Smooth muscle cell (in vitro differentiated cells): ENCODE results near the gene TMEM235. TPM values are rescaled to one million over a fixed set of nuclear protein-coding genes. Genes with fewer than 3 reads are reported as not detected.

Source experiments
- DNase-seq: peaks from one replicate; lab custom pipeline; 2025; ENCODE audit not compliant: unreplicated experiment; lab: John Stamatoyannopoulos, UW
- H2AFZ ChIP-seq: fragments of 200-600 bp; sonication (generic); 2 replicates; pipeline ENCODE4 v1.6.0; 2016; ENCODE audit warnings: antibody characterized with exemption, low read depth, mild to moderate bottlenecking
- H3F3A ChIP-seq: fragments of 200-600 bp; sonication (generic); 2 replicates; pipeline ENCODE4 v1.6.0; 2017; ENCODE audit warnings: antibody characterized with exemption, low read depth
- H3K27ac ChIP-seq: fragments of 200-600 bp; sonication (generic); 2 replicates; pipeline ENCODE4 v1.5.1; 2016; ENCODE audit warnings: low read depth, mild to moderate bottlenecking
- H3K27me3 ChIP-seq: fragments of 200-600 bp; sonication (generic); 2 replicates; pipeline ENCODE4 v1.6.1; 2016; ENCODE audit warnings: low read depth, mild to moderate bottlenecking
- H3K36me3 ChIP-seq: fragments of 200-600 bp; sonication (generic); 2 replicates; pipeline ENCODE4 v1.5.1; 2016; ENCODE audit warnings: low read depth
- H3K4me1 ChIP-seq: fragments of 200-600 bp; sonication (generic); 2 replicates; pipeline ENCODE4 v1.5.1; 2016; ENCODE audit warnings: low read depth
- H3K4me2 ChIP-seq: fragments of 200-600 bp; sonication (generic); 2 replicates; pipeline ENCODE4 v1.6.0; 2016; ENCODE audit warnings: mild to moderate bottlenecking
- H3K4me3 ChIP-seq: fragments of 200-600 bp; sonication (generic); 2 replicates; pipeline ENCODE4 v1.5.1; 2016; ENCODE audit warnings: mild to moderate bottlenecking
- H3K79me2 ChIP-seq: fragments of 200-600 bp; sonication (generic); 2 replicates; pipeline ENCODE4 v1.6.0; 2016; ENCODE audit warnings: low read depth, mild to moderate bottlenecking
- H3K9ac ChIP-seq: fragments of 200-600 bp; sonication (generic); 2 replicates; pipeline ENCODE4 v1.6.0; 2016; ENCODE audit warnings: low read depth
- H3K9me3 ChIP-seq: fragments of 200-600 bp; sonication (generic); replicated peaks from 2 replicates; pipeline ENCODE4 v1.5.1; 2016; ENCODE audit warnings: low read depth
- H4K20me1 ChIP-seq: fragments of 200-600 bp; sonication (generic); 2 replicates; pipeline ENCODE4 v1.6.0; 2016; ENCODE audit warnings: low read depth
- WGBS: methylation state at CpG from one replicate; pipeline ENCODE4 v1.1.7; 2016; ENCODE audit warnings: low lambda C conversion rate; 5-methylcytosine and 5-hydroxymethylcytosine counted together
- polyA plus RNA-seq: library from polyadenylated mRNA; unstranded; fragments of >200 nt; fragmentation: Nextera tagmentation; extraction: Ambion mirVana; gene quantifications from 2 replicates; pipeline ENCODE4 v1.2.1, GENCODE V29; 2016
- total RNA-seq: library from RNA; depleted of rRNA; stranded (reverse); fragments of >200 nt; gene quantifications from 2 replicates; pipeline ENCODE4 v1.2.3, GENCODE V29; 2014
- TF ChIP-seq, protein P1 (sequence below): fragments of 200-600 bp; sonication (generic); IDR thresholded peaks from 2 replicates; pipeline ENCODE4 v1.5.1; 2017; ENCODE audit warnings: borderline replicate concordance, mild to moderate bottlenecking, antibody characterized with exemption; ENCODE audit not compliant: insufficient read depth, poor library complexity, severe bottlenecking

Gene TMEM235
- total and polyA plus RNA-seq, 2 experiments from 2014 or later, result not detected

DNA sequence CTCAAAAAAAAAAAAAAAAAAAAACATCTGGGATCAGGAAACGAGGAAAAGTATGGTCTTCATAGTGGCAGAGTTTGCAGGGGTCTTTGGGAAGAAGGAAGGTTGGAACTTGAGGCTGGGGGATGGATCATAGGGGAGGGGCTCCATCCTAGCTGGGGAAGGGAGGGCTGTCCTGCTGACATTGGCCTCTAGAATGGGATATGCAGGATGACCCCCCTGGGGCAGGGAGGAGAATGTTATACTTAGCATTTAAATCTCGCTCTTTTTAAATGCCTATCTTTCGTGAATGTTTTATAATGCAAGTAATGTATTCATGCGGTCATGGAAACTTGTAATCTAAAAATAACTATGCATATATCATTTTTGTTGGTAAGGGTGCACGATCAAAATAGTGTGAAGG, 33.2 kb downstream of the TMEM235 start:
- Histone ChIP-seq H3K4me1 (peaks cover 30% of the 10 kb centered on the region), H3K27me3 (no peaks in the 10 kb centered on the region), H3K79me2 (peaks cover 6% of the 10 kb centered on the region), H3F3A (no peaks in the 10 kb centered on the region), H3K27ac (no peak overlapping the region), H3K36me3 (no peaks in the 10 kb centered on the region), H3K4me2 (no peak overlapping the region), H2AFZ (no peak overlapping the region), H3K9me3 (no peaks in the 10 kb centered on the region), H3K9ac (no peak overlapping the region), H4K20me1 (no peaks in the 10 kb centered on the region), H3K4me3 (no peak overlapping the region)
- no peak for DNase-seq
- WGBS, result 90% methylated on average over 5 of the region's 5 CpGs
- TF ChIP-seq, protein P1, sequence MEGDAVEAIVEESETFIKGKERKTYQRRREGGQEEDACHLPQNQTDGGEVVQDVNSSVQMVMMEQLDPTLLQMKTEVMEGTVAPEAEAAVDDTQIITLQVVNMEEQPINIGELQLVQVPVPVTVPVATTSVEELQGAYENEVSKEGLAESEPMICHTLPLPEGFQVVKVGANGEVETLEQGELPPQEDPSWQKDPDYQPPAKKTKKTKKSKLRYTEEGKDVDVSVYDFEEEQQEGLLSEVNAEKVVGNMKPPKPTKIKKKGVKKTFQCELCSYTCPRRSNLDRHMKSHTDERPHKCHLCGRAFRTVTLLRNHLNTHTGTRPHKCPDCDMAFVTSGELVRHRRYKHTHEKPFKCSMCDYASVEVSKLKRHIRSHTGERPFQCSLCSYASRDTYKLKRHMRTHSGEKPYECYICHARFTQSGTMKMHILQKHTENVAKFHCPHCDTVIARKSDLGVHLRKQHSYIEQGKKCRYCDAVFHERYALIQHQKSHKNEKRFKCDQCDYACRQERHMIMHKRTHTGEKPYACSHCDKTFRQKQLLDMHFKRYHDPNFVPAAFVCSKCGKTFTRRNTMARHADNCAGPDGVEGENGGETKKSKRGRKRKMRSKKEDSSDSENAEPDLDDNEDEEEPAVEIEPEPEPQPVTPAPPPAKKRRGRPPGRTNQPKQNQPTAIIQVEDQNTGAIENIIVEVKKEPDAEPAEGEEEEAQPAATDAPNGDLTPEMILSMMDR, result no peak

DNA sequence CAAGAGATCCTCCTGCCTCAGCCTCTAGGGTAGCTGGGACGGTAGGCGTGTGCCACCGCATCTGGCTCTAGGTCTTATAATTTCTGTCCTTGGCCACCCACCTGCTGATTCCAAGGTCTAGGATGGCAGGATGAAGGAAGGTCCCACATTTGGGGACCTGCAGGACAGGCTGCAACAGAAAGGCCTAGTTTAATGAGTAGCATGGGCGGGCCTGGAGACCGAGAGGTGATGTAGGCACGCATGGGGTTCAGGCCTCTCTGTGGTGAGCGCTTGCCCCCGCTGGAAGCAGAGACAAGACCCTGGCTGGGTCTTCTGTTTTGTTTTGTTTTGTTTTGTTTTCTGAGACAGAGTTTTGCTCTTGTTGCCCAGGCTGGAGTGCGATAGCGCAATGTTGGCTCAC, 33.7 kb downstream of the TMEM235 start:
- Histone ChIP-seq H3K79me2 (peaks cover 6% of the 10 kb centered on the region), H3F3A (peaks cover 3% of the 10 kb centered on the region), H3K4me1 (peaks cover 35% of the 10 kb centered on the region), H3K4me2 (no peak overlapping the region), H3K9ac (no peak overlapping the region), H3K27ac (no peak overlapping the region), H3K4me3 (no peak overlapping the region), H4K20me1 (no peaks in the 10 kb centered on the region), H3K27me3 (no peaks in the 10 kb centered on the region), H2AFZ (no peak overlapping the region), H3K9me3 (no peaks in the 10 kb centered on the region), H3K36me3 (no peaks in the 10 kb centered on the region)
- TF ChIP-seq, protein P1, result no peak
- no peak for DNase-seq
- WGBS, result 95% methylated on average over 10 of the region's 10 CpGs

GRCh38 chr17:78266231-78266631, 34.8 kb downstream of the TMEM235 start:
- no peak for DNase-seq
- H3K9me3 ChIP-seq, result no peaks in the 10 kb centered on the region
- H3K4me3 ChIP-seq, result no peak overlapping the region
- WGBS, result 76% methylated on average over 6 of the region's 6 CpGs
- H3K9ac ChIP-seq, result no peak overlapping the region
- no peaks in the 10 kb centered on the region for H3K27me3 ChIP-seq
- H3K4me2 ChIP-seq, result no peak overlapping the region
- peak overlapping the region; percentile 38 for H3K27ac ChIP-seq
- no peaks in the 10 kb centered on the region for H3K36me3 ChIP-seq
- H3F3A ChIP-seq, result peaks cover 4% of the 10 kb centered on the region
- peaks cover 42% of the 10 kb centered on the region for H3K4me1 ChIP-seq
- H3K79me2 ChIP-seq, result peaks cover 6% of the 10 kb centered on the region
- no peak overlapping the region for H2AFZ ChIP-seq
- TF ChIP-seq, protein P1, result no peak
- no peaks in the 10 kb centered on the region for H4K20me1 ChIP-seq

- peaks cover 42% of the 10 kb centered on the region for H3K4me1 ChIP-seq
- H3K27me3 ChIP-seq, result no peaks in the 10 kb centered on the region
- H3K4me2 ChIP-seq, result peak overlapping the region; percentile 87
- TF ChIP-seq, protein P1, result no peak
- H4K20me1 ChIP-seq, result no peaks in the 10 kb centered on the region
- no peaks in the 10 kb centered on the region for H3K9me3 ChIP-seq
- no peak overlapping the region for H3K4me3 ChIP-seq
- no peak overlapping the region for H3K9ac ChIP-seq
- H3K27ac ChIP-seq, result peak overlapping the region; percentile 38
- 84% methylated on average over 7 of the region's 9 CpGs for WGBS
- H3F3A ChIP-seq, result peaks cover 4% of the 10 kb centered on the region
- H3K36me3 ChIP-seq, result no peaks in the 10 kb centered on the region
- no peak for DNase-seq
- H3K79me2 ChIP-seq, result peaks cover 6% of the 10 kb centered on the region
- H2AFZ ChIP-seq, result no peak overlapping the region
Measured at GRCh38 chr17:78266771-78267170, 35.3 kb downstream of the TMEM235 start.
